OCI-LY3 (cell line): ENCODE data around the gene ACOX3.

Source experiments
- H2AFZ ChIP-seq: fragments of 200-600, 300-600 bp; shearing (Covaris generic); 2 replicates; pipeline ENCODE4 v1.6.0; 2014; ENCODE audit warnings: antibody characterized with exemption, low read depth, low read length
- H3K27ac ChIP-seq: fragments of 200-600, 300-600 bp; sonication (generic); 2 replicates; pipeline ENCODE4 v1.5.1; 2014; ENCODE audit warnings: mild to moderate bottlenecking, low read length, moderate library complexity, mixed read lengths
- H3K27me3 ChIP-seq: fragments of 200-600, 300-600 bp; sonication (generic); 2 replicates; pipeline ENCODE4 v1.6.1; 2014; ENCODE audit warnings: low read depth, low read length, mixed read lengths
- H3K36me3 ChIP-seq: fragments of 200-600, 300-600 bp; sonication (generic); replicated peaks from 2 replicates; pipeline ENCODE3; 2014; ENCODE audit warnings: low read depth, low read length, mixed read lengths
- H3K4me1 ChIP-seq: fragments of 300-600, 200-600 bp; sonication (generic); 2 replicates; pipeline ENCODE4 v1.6.1; 2014; ENCODE audit warnings: low read length, mixed read lengths
- H3K4me2 ChIP-seq: fragments of 200-600, 300-600 bp; sonication (generic); 2 replicates; pipeline ENCODE4 v1.6.1; 2014; ENCODE audit warnings: low read length, mixed read lengths
- H3K4me3 ChIP-seq: fragments of 300-600, 200-600 bp; sonication (generic); 2 replicates; pipeline ENCODE4 v1.5.1; 2014; ENCODE audit warnings: antibody characterized with exemption, mild to moderate bottlenecking, low read length, moderate library complexity
- H3K79me2 ChIP-seq: fragments of 300-600, 200-600 bp; shearing (Covaris generic); 2 replicates; pipeline ENCODE4 v1.6.1; 2014; ENCODE audit warnings: mild to moderate bottlenecking, low read length, mixed read lengths
- H3K9ac ChIP-seq: fragments of 300-600, 200-600 bp; shearing (Covaris generic); 2 replicates; pipeline ENCODE4 v1.6.0; 2014; ENCODE audit warnings: mild to moderate bottlenecking, low read length, moderate library complexity
- H3K9me3 ChIP-seq: fragments of 200-600, 300-600 bp; shearing (Covaris generic); 2 replicates; pipeline ENCODE4 v1.6.1; 2014; ENCODE audit warnings: low read length, mixed read lengths; ENCODE audit not compliant: insufficient read depth
- H4K20me1 ChIP-seq: fragments of 200-600, 300-600 bp; sonication (generic); 2 replicates; pipeline ENCODE4 v1.6.1; 2016; ENCODE audit warnings: low read length, mixed read lengths; ENCODE audit not compliant: insufficient read depth
- EZH2phosphoT487 ChIP-seq: fragments of 200-600 bp; shearing (Covaris generic); IDR thresholded peaks from 2 replicates; pipeline ENCODE4 v1.6.1; 2018; ENCODE audit warnings: antibody characterized with exemption, mixed run types, low read depth
- TF ChIP-seq, protein P1 (sequence below): fragments of 200-600, 300-600 bp; sonication (generic); IDR thresholded peaks from 2 replicates; pipeline ENCODE4 v1.5.1; 2014; ENCODE audit warnings: antibody characterized with exemption, low read length, low read depth

Gene ACOX3

DNA sequence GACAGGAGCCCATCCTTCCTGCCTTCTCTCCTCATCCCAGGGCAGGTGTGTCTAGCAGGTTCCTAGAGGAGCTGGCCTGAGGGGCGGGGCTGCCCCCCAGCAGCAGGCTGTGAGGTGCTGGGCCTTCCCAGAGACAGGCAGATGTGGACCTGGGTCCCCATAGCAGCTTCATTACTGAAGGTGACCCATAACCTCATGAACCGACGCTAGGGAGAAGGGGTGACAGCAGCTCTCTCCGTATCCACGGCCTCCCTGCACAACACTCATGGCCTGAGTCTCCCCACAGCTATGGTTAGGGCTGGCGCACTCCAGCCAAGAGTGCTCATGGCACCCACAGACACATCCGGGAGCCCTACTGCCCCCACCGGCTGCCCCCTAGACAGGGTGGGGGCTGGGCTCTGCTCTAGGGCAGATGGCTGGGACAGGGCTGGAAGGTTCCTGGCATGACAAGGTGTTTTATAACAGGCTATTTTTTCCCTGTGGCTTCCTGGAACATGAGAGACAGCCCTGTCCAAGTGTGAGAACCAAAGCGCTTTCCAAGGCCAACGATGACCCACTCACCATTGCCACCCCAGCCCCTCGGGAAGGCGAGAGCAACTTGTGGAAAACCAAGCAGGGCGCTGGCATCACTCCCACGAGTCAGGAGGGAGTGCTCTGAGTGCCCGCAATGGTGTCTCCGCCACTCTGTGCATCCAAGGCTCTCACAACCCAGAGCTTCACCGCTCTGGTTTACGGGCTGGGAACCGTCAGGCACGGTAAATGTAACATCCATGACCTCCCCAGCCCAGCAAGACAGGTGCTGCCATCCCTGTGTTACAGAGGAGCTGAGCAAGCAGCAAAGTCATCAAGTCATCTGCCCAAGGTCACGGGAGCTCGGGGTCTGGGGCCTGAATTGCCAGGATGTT, 59.8 kb downstream of the ACOX3 start:
- Histone ChIP-seq H2AFZ (no peak overlapping the region), H4K20me1 (no peaks in the 10 kb centered on the region), H3K79me2 (no peaks in the 10 kb centered on the region), H3K4me2 (no peak overlapping the region), H3K4me3 (no peak overlapping the region), H3K9me3 (no peaks in the 10 kb centered on the region), H3K4me1 (peaks cover 32% of the 10 kb centered on the region), H3K36me3 (peaks cover 3% of the 10 kb centered on the region), H3K9ac (no peak overlapping the region), H3K27ac (no peak overlapping the region), H3K27me3 (no peaks in the 10 kb centered on the region)
- TF ChIP-seq, protein P1, sequence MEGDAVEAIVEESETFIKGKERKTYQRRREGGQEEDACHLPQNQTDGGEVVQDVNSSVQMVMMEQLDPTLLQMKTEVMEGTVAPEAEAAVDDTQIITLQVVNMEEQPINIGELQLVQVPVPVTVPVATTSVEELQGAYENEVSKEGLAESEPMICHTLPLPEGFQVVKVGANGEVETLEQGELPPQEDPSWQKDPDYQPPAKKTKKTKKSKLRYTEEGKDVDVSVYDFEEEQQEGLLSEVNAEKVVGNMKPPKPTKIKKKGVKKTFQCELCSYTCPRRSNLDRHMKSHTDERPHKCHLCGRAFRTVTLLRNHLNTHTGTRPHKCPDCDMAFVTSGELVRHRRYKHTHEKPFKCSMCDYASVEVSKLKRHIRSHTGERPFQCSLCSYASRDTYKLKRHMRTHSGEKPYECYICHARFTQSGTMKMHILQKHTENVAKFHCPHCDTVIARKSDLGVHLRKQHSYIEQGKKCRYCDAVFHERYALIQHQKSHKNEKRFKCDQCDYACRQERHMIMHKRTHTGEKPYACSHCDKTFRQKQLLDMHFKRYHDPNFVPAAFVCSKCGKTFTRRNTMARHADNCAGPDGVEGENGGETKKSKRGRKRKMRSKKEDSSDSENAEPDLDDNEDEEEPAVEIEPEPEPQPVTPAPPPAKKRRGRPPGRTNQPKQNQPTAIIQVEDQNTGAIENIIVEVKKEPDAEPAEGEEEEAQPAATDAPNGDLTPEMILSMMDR = no peak
- TF ChIP-seq EZH2phosphoT487 = no peak

DNA sequence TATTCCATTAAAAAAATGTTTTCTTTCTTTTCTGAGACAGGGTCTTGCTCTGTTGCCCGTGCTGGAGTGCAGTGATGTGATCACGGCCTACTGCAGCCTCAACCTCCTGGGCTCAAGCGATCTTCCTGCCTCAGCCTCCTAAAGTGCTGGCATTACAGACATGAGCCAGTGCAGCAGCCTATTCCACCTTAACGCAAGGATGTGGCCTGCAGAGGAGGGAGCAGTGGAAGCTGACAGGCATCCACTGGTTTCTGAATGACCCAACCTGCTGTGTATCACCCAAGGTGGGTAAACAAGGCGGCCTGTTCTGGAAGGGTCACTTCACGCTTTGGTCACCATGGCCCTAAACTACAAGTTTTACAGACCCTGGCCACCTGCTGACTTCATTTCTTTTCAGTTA, 60.8 kb downstream of the ACOX3 start:
- peaks cover 3% of the 10 kb centered on the region for H3K36me3 ChIP-seq
- H3K9ac ChIP-seq = no peak overlapping the region
- no peak overlapping the region for H2AFZ ChIP-seq
- H3K79me2 ChIP-seq = no peaks in the 10 kb centered on the region
- H3K27me3 ChIP-seq = no peaks in the 10 kb centered on the region
- TF ChIP-seq, protein P1 = no peak
- TF ChIP-seq EZH2phosphoT487 = no peak
- H3K9me3 ChIP-seq = no peaks in the 10 kb centered on the region
- H3K4me2 ChIP-seq = no peak overlapping the region
- no peaks in the 10 kb centered on the region for H4K20me1 ChIP-seq
- H3K4me3 ChIP-seq = no peak overlapping the region
- peaks cover 27% of the 10 kb centered on the region for H3K4me1 ChIP-seq
- no peak overlapping the region for H3K27ac ChIP-seq

DNA sequence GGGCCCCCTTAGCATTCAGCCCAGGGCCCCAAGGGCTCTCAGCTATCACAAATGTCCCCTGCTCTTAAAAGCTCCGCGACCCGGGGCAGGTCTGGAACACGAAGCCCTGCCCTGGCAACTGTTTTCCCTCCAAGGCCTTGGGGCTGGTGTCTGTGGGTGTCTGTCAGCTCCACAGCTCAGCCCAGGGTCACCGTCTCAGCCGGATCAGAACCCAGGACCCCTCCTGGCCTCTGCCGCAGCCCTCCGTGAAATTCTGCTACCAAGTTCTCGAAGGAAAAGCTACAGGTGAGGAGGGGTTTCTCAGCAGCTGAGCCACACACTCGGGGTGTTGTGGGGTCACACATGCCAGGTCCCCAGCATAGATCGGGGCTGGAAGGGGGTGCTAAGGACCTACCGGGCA, 61.2 kb downstream of the ACOX3 start:
- no peaks in the 10 kb centered on the region for H3K9me3 ChIP-seq
- no peaks in the 10 kb centered on the region for H3K27me3 ChIP-seq
- H3K36me3 ChIP-seq = peaks cover 3% of the 10 kb centered on the region
- no peak overlapping the region for H3K27ac ChIP-seq
- no peak for TF ChIP-seq EZH2phosphoT487
- TF ChIP-seq, protein P1 = no peak
- no peak overlapping the region for H2AFZ ChIP-seq
- H3K4me1 ChIP-seq = peaks cover 22% of the 10 kb centered on the region
- no peak overlapping the region for H3K9ac ChIP-seq
- no peaks in the 10 kb centered on the region for H3K79me2 ChIP-seq
- no peak overlapping the region for H3K4me2 ChIP-seq
- no peaks in the 10 kb centered on the region for H4K20me1 ChIP-seq
- no peak overlapping the region for H3K4me3 ChIP-seq

DNA sequence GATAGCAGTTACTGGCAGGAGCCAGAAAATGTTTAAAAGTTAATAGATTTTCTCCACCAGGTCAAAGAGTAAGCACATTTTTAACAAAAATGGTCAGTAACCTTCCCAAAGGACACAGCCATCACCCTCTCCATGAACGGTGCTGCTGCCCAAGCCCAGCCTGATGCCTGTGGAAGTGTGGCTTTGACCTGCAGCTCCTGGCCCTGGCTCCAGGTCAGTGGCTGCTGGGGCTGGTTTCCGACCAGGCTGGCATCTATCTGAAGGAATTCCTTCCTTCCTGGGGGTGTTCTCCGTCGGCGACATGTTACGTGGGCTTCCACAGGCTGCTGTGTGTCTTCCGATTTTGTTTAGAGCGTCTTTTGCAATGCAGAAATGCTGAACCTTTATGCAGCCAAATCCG, 61.7 kb downstream of the ACOX3 start:
- Histone ChIP-seq H3K36me3 (peaks cover 3% of the 10 kb centered on the region), H3K4me3 (no peak overlapping the region), H3K27me3 (no peaks in the 10 kb centered on the region), H3K4me1 (peaks cover 17% of the 10 kb centered on the region), H3K79me2 (no peaks in the 10 kb centered on the region), H2AFZ (no peak overlapping the region), H3K27ac (no peak overlapping the region), H3K9ac (no peak overlapping the region), H4K20me1 (no peaks in the 10 kb centered on the region), H3K9me3 (no peaks in the 10 kb centered on the region), H3K4me2 (no peak overlapping the region)
- no peak for TF ChIP-seq EZH2phosphoT487
- TF ChIP-seq, protein P1 = no peak
